Neural cell (in vitro differentiated cells): ENCODE results near the gene EN2.

Experiments
- EP300 ChIP-seq: fragments of 450-650 bp; conservative IDR thresholded peaks from 2 replicates; pipeline ENCODE4 v1.6.1; 2014; ENCODE audit warnings: antibody characterized with exemption, mild to moderate bottlenecking, moderate library complexity; ENCODE audit not compliant: poor library complexity, severe bottlenecking
- EZH2 ChIP-seq: fragments of 200-600, 300-800 bp; shearing (Covaris generic), sonication (generic); IDR thresholded peaks from 2 replicates; pipeline ENCODE4 v1.6.1; 2014; ENCODE audit warnings: antibody characterized with exemption, low read length, borderline replicate concordance, mild to moderate bottlenecking; ENCODE audit not compliant: insufficient read depth, poor library complexity, severe bottlenecking
- POLR2AphosphoS5 ChIP-seq: IDR thresholded peaks from 2 replicates; pipeline ENCODE4 v1.6.1; 2012
- RAD21 ChIP-seq: fragments of 450-650 bp; conservative IDR thresholded peaks from 2 replicates; pipeline ENCODE4 v1.6.1; 2014; ENCODE audit warnings: antibody characterized with exemption, mild to moderate bottlenecking, moderate library complexity
- SMC3 ChIP-seq: fragments of 450-650 bp; conservative IDR thresholded peaks from 2 replicates; pipeline ENCODE4 v1.6.1; 2014; ENCODE audit warnings: antibody characterized with exemption, mild to moderate bottlenecking, moderate library complexity; ENCODE audit not compliant: poor library complexity
- TAF1 ChIP-seq: IDR thresholded peaks from 2 replicates; pipeline ENCODE4 v1.6.1; 2012; ENCODE audit warnings: low read depth
- TF ChIP-seq, protein P1 (sequence below): fragments of 450-650 bp; IDR thresholded peaks from 2 replicates; pipeline ENCODE4 v1.5.1; 2014; ENCODE audit warnings: antibody characterized with exemption, mild to moderate bottlenecking, moderate library complexity; ENCODE audit not compliant: poor library complexity, severe bottlenecking

DNA sequence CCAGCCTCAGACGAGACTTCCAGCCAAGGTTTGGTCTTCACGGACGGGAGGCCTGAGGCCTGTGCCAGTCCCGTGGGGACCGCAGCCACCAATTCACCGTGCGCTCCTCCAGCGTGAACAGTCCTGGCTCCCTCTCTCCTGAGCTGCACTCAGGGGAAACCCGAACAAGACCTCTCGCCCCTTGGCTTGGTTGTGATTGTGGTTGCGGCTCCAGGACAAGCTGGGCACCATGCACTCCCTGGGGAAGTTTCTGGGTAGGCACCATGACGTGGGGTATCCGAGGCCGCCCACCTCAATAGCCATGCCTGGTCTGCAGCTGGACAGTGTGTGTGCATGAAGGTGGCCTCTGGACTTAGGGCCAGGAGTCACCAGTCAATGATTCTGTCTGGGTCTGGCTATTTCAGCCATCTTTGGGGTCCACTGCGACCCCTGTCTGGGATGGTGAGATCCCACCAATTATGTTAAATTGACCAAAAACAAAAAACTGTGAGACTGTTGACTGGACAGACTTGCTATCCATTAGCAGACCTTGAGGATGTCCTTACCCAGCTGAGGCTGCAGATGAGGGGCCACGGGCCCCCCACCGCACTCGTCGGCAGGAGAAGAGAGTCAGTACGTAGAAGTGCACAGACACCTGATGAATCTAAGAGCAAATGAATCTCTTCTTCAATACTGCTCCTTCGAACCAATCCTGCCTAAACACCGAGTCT, 33.5 kb upstream of the EN2 start:
- TF ChIP-seq EZH2 (no peak), TAF1 (no peak), RAD21 (no peak), SMC3 (no peak), EP300 (no peak), POLR2AphosphoS5 (no peak)
- TF ChIP-seq, protein P1, sequence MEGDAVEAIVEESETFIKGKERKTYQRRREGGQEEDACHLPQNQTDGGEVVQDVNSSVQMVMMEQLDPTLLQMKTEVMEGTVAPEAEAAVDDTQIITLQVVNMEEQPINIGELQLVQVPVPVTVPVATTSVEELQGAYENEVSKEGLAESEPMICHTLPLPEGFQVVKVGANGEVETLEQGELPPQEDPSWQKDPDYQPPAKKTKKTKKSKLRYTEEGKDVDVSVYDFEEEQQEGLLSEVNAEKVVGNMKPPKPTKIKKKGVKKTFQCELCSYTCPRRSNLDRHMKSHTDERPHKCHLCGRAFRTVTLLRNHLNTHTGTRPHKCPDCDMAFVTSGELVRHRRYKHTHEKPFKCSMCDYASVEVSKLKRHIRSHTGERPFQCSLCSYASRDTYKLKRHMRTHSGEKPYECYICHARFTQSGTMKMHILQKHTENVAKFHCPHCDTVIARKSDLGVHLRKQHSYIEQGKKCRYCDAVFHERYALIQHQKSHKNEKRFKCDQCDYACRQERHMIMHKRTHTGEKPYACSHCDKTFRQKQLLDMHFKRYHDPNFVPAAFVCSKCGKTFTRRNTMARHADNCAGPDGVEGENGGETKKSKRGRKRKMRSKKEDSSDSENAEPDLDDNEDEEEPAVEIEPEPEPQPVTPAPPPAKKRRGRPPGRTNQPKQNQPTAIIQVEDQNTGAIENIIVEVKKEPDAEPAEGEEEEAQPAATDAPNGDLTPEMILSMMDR, result no peak
